Epithelial cell of proximal tubule (primary cell): ENCODE results near the gene WNT5B. TPM values are rescaled to one million over a fixed set of nuclear protein-coding genes. Genes with fewer than 3 reads are reported as not detected.
"Not testable (repeated sequence)": the region's sequence is repeated elsewhere in the genome, so short reads cannot be mapped to it uniquely, and the experiment has no call there.

ENCODE experiments used
- DNase-seq: peaks from one replicate; pipeline ENCODE4 v3.0.0-alpha.2; 2011; ENCODE audit warnings: low read depth
- H3K4me3 ChIP-seq: 2 replicates; pipeline ENCODE4 v1.5.1; 2011; ENCODE audit warnings: low read depth, mild to moderate bottlenecking, low read length
- CTCF ChIP-seq: conservative IDR thresholded peaks from 2 replicates; pipeline ENCODE4 v1.5.1; 2012; ENCODE audit warnings: low read depth, mild to moderate bottlenecking, low read length
- total RNA-seq: library from RNA; depleted of rRNA; stranded (reverse); fragments of >200 nt; gene quantifications from 2 replicates; pipeline ENCODE4 v1.2.3, GENCODE V29; 2015

The WNT5B gene
- total RNA-seq, 1 donor from 2014 or later, result 6.6 TPM

GRCh38 chr12:1688086-1688710 lies 59.2 kb downstream of the WNT5B start:
- DNase-seq, result no peak
- no peak for TF ChIP-seq CTCF
- H3K4me3 ChIP-seq, result no peak overlapping the region

GRCh38 chr12:1690578-1691122 lies 61.6 kb downstream of the WNT5B start, which contains the start of gene ADIPOR2:
ADIPOR2 (plus strand) TSS chr12:1691070; CDS start chr12:1754344, 63,274 bp downstream.
- peak within 1 kb of the TSS; percentile 84 for H3K4me3 ChIP-seq
- TF ChIP-seq CTCF, result no peak

GRCh38 chr12:1691123-1692007 lies 62.3 kb downstream of the WNT5B start:
- DNase-seq, result no peak
- no peak for TF ChIP-seq CTCF
- peak overlapping the region; percentile 84 for H3K4me3 ChIP-seq

More at GRCh38 chr12:1690578-1691122, 61.6 kb downstream of the WNT5B start, which contains the start of gene ADIPOR2:
- peak; percentile 64 for DNase-seq

GRCh38 chr12:1692226-1692625 lies 63.2 kb downstream of the WNT5B start:
- TF ChIP-seq CTCF, result no peak
- no peak for DNase-seq
- peak overlapping the region; percentile 84 for H3K4me3 ChIP-seq

GRCh38 chr12:1692895-1693610 lies 64.0 kb downstream of the WNT5B start:
- no peak for TF ChIP-seq CTCF
- no peak for DNase-seq
- H3K4me3 ChIP-seq, result no peak overlapping the region

GRCh38 chr12:1695097-1695496 lies 66.1 kb downstream of the WNT5B start:
- not testable (repeated sequence) for H3K4me3 ChIP-seq

More at GRCh38 chr12:1695097-1695496, 66.1 kb downstream of the WNT5B start:
- DNase-seq, result not testable (repeated sequence)
